ENCODE data around the gene RALGPS1. TPM values are rescaled to one million over a fixed set of nuclear protein-coding genes. Genes with fewer than 3 reads are reported as not detected.

Gene RALGPS1
- total RNA-seq, 1 experiment from 2014 or later, result 6.4 TPM

DNA sequence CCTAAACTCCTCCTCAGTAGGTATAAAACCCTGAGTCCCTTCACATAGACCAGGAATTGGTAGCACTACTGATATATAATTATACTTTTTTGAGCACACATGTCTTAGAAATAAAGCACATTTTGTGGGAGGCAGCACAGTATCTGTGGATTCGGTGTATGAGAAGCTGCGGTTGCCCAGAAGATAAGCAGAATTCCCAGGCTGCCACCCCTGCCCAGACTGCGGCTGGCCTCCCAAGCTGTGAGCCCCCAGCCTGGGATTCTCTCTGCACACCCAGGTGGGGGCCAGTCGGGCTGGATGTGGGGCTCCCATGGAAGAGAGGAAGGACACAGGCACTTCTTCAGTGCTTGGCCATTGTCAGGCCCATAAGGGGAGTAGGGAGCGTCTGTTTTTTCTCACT is 233.4 kb downstream of the RALGPS1 start:
- no peaks in the 10 kb centered on the region for H3K27me3 ChIP-seq (ENCODE audit: control insufficient read depth, insufficient read depth, low read length)
- H3K4me3 ChIP-seq (ENCODE audit: insufficient read depth, low read depth, low read length), result no peak overlapping the region
- DNase-seq, result no peak
- H3K36me3 ChIP-seq (replicated peaks; ENCODE audit: control insufficient read depth, insufficient read depth, low read length), result no peaks in the 10 kb centered on the region

- H3K4me3 ChIP-seq (ENCODE audit: insufficient read depth, low read depth, low read length), result no peak overlapping the region
- DNase-seq, result no peak
- no peaks in the 10 kb centered on the region for H3K36me3 ChIP-seq (replicated peaks; ENCODE audit: control insufficient read depth, insufficient read depth, low read length)
- H3K27me3 ChIP-seq (ENCODE audit: control insufficient read depth, insufficient read depth, low read length), result no peaks in the 10 kb centered on the region
These were observed 234.4 kb downstream of the RALGPS1 start for GRCh38 chr9:127149010-127149409.

GRCh38 chr9:127149463-127150390 is 235.1 kb downstream of the RALGPS1 start:
- DNase-seq, result no peak
- H3K36me3 ChIP-seq (replicated peaks; ENCODE audit: control insufficient read depth, insufficient read depth, low read length), result no peaks in the 10 kb centered on the region

DNA sequence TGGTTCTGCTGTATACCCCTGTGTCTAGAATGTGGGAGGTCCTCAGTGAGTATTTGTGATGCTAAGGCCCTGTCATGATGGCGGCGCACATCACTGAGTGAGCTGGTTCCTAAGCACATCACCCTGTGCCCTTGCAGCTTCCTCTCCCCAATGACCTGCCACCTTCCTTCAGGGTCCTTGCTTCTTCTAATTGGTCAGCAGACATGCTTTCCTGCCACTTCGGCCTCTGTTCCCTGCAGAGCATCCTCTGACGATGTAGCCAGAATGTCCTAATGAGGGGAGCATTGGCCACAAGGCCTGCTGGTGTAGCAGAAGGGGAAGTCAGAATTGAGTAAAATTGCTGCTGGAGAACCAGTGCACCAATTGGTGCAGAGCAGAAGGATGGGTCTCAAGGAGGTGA is 238.9 kb downstream of the RALGPS1 start:
- Histone ChIP-seq H3K36me3 (replicated peaks; ENCODE audit: control insufficient read depth, insufficient read depth, low read length) (no peaks in the 10 kb centered on the region), H3K27me3 (ENCODE audit: control insufficient read depth, insufficient read depth, low read length) (no peaks in the 10 kb centered on the region), H3K4me3 (ENCODE audit: insufficient read depth, low read depth, low read length) (no peak overlapping the region)
- no peak for DNase-seq

More at GRCh38 chr9:127149463-127150390, 235.1 kb downstream of the RALGPS1 start:
- Histone ChIP-seq H3K27me3 (ENCODE audit: control insufficient read depth, insufficient read depth, low read length) (no peaks in the 10 kb centered on the region), H3K4me3 (ENCODE audit: insufficient read depth, low read depth, low read length) (no peak overlapping the region)

GRCh38 chr9:127154003-127154389 is 239.4 kb downstream of the RALGPS1 start:
- no peaks in the 10 kb centered on the region for H3K27me3 ChIP-seq (ENCODE audit: control insufficient read depth, insufficient read depth, low read length)
- no peak for DNase-seq
- no peaks in the 10 kb centered on the region for H3K36me3 ChIP-seq (replicated peaks; ENCODE audit: control insufficient read depth, insufficient read depth, low read length)
- no peak overlapping the region for H3K4me3 ChIP-seq (ENCODE audit: insufficient read depth, low read depth, low read length)

DNA sequence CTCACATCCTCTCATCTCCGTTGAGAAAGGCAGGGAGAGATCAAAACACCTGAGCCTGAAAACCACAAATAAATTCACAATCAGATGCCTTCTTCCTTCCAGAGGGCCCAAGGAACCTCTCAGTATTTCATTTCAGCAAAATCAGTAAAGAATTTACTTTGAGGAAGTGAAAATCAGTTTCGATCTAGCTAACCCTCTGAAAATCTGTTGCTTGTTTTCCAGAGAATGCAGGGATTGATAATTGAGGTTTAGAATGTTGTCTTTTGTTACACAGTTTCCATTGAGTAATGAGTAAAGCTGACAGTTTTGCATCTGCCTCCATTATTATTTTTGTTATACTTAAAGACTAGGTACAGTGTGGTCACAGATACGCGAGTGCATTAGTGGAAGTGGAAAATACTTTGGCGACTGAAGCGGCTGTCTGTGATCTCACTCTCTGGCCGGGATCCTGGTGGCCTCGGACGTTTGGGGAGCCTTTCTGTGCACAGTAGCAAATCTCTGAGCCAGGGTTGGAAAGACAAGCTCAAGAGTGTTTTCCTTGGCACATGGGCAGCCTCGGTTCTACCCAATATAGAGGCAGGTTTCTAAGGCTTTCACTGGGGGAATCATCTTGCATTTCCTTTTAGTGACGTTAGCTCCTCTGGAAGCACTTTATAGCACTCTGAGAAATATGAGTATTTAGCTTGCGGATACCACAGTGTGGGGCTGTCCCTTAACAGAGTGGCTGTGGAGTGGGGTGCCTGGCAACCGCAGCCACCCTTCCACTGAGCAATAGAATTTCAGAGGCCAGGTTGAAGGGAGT is 240.0 kb downstream of the RALGPS1 start:
- DNase-seq, result no peak
- no peak overlapping the region for H3K4me3 ChIP-seq (ENCODE audit: insufficient read depth, low read depth, low read length)
- no peaks in the 10 kb centered on the region for H3K36me3 ChIP-seq (replicated peaks; ENCODE audit: control insufficient read depth, insufficient read depth, low read length)
- H3K27me3 ChIP-seq (ENCODE audit: control insufficient read depth, insufficient read depth, low read length), result no peaks in the 10 kb centered on the region

GRCh38 chr9:127155314-127155960 is 240.9 kb downstream of the RALGPS1 start:
- Histone ChIP-seq H3K36me3 (replicated peaks; ENCODE audit: control insufficient read depth, insufficient read depth, low read length) (no peaks in the 10 kb centered on the region), H3K4me3 (ENCODE audit: insufficient read depth, low read depth, low read length) (no peak overlapping the region), H3K27me3 (ENCODE audit: control insufficient read depth, insufficient read depth, low read length) (no peaks in the 10 kb centered on the region)
- DNase-seq, result no peak

DNA sequence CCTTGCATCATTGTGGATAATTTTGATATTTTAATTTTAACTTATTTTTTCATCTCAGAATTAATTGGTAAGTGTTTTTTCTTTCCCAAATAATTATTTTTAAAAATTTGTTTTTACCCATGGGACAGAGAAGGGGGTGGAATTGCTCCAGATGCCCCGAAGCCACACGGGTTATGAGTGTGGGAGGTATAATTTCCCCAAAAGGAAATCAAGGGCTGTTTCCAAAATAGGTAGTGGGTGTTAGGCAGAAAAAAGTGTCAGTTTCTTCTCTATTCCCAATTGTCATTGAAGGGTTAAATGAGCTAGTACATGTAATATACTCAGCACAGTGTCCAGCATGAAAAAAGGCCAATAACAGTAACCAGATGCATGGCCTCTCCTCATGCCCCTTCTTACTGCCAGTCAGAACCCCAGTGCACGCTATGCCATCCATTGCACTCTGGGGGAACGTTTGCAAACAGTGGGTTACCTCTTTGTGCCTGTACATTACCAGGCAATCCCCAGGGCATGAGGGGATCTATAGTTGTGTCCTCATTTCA is 244.3 kb downstream of the RALGPS1 start:
- H3K4me3 ChIP-seq (ENCODE audit: insufficient read depth, low read depth, low read length), result no peak overlapping the region
- no peaks in the 10 kb centered on the region; the same call in 1 of the 2 replicates for H3K27me3 ChIP-seq (ENCODE audit: control insufficient read depth, insufficient read depth, low read length)
- DNase-seq, result no peak
- no peaks in the 10 kb centered on the region for H3K36me3 ChIP-seq (replicated peaks; ENCODE audit: control insufficient read depth, insufficient read depth, low read length)

DNA sequence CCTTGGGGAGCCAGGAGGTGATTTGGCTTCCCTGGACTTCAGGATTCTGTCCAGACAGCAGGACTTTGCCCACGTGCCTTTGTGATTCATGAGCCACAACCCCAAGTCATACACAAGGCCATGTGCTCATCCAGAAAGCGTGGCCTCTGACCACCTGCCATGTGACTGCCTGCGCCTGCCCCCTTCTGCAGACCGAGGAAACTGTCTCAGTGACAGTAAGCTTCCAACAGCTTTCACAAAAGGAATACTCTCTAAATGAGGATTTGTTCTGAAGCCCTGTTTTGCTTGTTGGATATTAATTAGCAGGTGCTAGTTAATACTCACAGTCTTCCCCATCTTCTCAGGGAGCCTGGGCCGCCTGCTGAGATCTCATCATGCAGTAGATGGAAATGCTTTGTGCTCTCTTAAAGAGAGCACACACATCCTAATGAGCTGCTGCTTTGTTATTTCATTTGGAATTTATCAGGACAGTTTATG is 244.8 kb downstream of the RALGPS1 start:
- H3K36me3 ChIP-seq (replicated peaks; ENCODE audit: control insufficient read depth, insufficient read depth, low read length), result no peaks in the 10 kb centered on the region
- H3K4me3 ChIP-seq (ENCODE audit: insufficient read depth, low read depth, low read length), result no peak overlapping the region
- DNase-seq, result peak; percentile 78
- no peaks in the 10 kb centered on the region; the same call in 1 of the 2 replicates for H3K27me3 ChIP-seq (ENCODE audit: control insufficient read depth, insufficient read depth, low read length)

DNA sequence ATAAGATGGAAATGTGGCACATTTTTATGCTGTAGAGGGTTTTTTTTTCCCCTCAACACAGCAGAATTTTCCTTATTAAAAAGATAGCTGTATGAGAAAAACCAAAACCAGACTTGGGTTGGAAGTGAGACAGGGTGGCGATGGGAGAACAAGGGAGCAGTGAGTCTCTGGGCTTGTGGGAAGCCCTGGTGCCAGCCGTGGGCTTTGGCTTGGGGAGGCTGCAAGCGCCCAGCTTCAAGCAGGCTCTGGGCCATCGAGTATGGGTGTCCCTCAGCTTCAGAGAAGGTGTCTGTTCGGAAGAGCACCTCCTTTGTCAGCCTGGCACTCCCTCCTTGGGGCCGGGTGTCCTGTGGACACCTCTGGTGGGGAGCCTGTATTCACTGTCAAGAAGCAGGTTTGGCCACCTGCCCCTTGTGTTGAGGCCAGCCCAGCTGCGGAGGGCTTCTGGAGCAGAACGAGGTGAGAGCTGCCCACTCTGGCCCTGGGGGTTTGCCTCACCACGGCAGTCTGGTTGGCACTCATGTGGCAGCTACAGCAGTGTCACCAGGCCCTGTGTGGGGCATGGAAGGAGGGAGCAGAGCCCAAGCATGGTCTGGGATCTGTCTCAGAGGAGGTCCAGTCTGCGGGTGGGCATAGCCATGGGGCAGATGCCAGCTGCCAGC is 245.5 kb downstream of the RALGPS1 start:
- no peaks in the 10 kb centered on the region; the same call in 1 of the 2 replicates for H3K27me3 ChIP-seq (ENCODE audit: control insufficient read depth, insufficient read depth, low read length)
- H3K4me3 ChIP-seq (ENCODE audit: insufficient read depth, low read depth, low read length), result no peak overlapping the region
- no peaks in the 10 kb centered on the region for H3K36me3 ChIP-seq (replicated peaks; ENCODE audit: control insufficient read depth, insufficient read depth, low read length)
- peak; percentile 43 for DNase-seq

DNA sequence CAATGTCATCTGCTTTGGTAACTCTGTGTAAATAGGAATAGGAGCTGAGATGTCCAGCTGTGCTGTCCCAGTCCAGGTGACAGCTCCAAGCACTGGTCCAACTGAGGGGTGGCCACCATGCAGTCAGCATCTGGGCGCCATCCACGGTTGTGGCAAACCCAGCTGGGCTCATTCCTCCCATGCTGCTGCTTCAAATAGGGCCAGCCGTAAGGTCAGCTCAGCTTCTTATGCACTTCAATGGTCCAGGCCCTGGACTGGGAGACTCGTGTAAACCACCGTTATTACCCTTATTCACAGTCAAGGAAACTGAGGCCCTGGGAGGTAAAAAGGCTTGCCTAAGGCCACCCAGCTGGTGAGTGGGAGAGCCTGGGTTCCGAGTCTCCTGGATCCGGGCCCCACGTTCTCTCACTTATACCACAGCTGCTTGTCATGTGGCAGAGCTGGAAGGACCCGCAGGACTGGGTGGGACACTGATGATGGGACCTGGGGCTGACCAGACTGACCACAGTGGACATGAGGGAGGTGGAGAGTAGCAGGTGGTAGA is 246.6 kb downstream of the RALGPS1 start:
- Histone ChIP-seq H3K36me3 (replicated peaks; ENCODE audit: control insufficient read depth, insufficient read depth, low read length) (no peaks in the 10 kb centered on the region), H3K4me3 (ENCODE audit: insufficient read depth, low read depth, low read length) (no peak overlapping the region), H3K27me3 (ENCODE audit: control insufficient read depth, insufficient read depth, low read length) (no peaks in the 10 kb centered on the region; the same call in 1 of the 2 replicates)
- DNase-seq, result no peak

DNA sequence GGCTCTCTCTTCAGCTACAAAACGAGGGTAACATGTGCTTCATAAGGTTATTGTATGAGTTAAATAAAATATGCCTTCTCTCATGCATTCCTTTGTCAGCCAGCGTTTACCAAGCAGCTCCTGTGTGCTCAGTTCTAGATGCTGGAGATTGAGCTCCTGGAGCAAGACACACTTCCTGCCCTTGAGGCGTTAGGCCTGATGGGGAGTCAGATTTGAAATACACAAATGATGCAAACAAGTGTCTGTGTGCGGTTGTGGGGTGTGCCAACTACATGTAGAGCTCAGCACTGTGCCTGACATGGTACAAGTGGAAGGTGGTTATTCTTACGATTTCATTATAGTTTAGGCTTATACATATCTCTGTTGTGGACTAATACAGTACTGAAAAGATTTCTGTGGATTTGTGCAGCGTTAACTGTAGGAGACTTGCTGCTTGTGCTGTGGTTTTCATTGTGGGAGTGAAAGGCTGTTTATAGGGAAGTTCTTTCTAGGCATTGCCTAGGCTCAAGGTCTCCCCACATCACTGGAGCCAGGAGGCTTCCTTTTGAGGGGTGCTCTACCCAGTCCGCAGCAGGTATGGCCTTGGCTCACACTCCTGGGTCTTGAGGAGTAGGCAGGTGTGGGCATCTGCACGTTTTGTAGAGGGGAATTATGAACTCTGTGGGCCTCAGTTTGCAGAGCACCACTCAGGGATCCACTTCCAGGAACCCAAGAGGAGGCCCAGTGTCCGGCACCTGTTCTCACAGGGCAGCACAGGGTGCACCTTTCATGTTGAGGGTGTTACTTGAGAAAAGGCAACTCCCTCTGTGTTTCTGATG is 247.7 kb downstream of the RALGPS1 start:
- no peak for DNase-seq
- Histone ChIP-seq H3K4me3 (ENCODE audit: insufficient read depth, low read depth, low read length) (no peak overlapping the region), H3K36me3 (replicated peaks; ENCODE audit: control insufficient read depth, insufficient read depth, low read length) (no peaks in the 10 kb centered on the region), H3K27me3 (ENCODE audit: control insufficient read depth, insufficient read depth, low read length) (no peaks in the 10 kb centered on the region; the same call in 1 of the 2 replicates)

DNA sequence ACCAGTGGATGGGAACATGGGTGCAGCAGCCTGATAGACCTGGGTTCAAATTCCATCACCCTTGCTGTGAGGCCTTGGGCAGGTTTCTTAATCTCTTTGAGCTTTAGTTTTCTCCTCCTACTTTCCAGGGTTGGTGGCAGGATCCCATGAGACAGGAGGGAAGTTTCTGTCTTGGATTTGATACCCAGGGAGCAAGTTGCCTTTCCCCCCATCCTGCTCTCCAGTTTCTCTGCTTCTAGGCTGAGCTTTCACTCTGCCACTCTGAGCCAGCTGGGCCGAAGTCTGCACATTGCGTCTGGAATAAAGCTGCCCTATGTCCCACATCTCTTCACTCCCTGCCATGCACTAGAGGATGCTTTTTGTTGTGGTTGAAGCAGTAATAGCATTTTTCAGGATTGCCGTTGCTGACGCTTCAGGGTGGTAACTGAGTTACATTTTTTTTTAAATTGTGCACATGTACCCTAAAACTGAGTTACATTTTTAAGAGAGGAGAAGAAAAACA is 248.3 kb downstream of the RALGPS1 start:
- DNase-seq, result no peak
- Histone ChIP-seq H3K36me3 (replicated peaks; ENCODE audit: control insufficient read depth, insufficient read depth, low read length) (no peaks in the 10 kb centered on the region), H3K27me3 (ENCODE audit: control insufficient read depth, insufficient read depth, low read length) (no peaks in the 10 kb centered on the region; the same call in 1 of the 2 replicates), H3K4me3 (ENCODE audit: insufficient read depth, low read depth, low read length) (no peak overlapping the region)

All from H7 (cell line).